Activated naive CD8-positive, alpha-beta T cell treated with anti-CD3 and anti-CD28 coated beads, Interleukin-2, amount 50 U/mL, for 24 hours (primary cell): ENCODE results near the gene DNAJC1.
"Not testable (repeated sequence)": the region's sequence is repeated elsewhere in the genome, so short reads cannot be mapped to it uniquely, and the experiment has no call there.

ENCODE experiments used
- ATAC-seq: fragments of 150-1000 bp; cut with Tn5 transposase; one replicate; pipeline ENCODE4 v1.10.0; 2021
- DNase-seq: peaks from one replicate; pipeline ENCODE4 v3.0.0; 2021
- H3K27ac Mint-ChIP-seq: one replicate; pipeline ENCODE4 v1.8.0; 2021; ENCODE audit warnings: mild to moderate bottlenecking, mixed read lengths
- H3K27me3 Mint-ChIP-seq: one replicate; pipeline ENCODE4 v1.8.0; 2021; ENCODE audit warnings: mixed read lengths
- H3K36me3 Mint-ChIP-seq: one replicate; pipeline ENCODE4 v1.8.0; 2021; ENCODE audit warnings: low read depth, mixed read lengths
- H3K4me1 Mint-ChIP-seq: one replicate; pipeline ENCODE4 v1.8.0; 2021; ENCODE audit warnings: mixed read lengths
- H3K4me3 Mint-ChIP-seq: one replicate; pipeline ENCODE4 v1.8.0; 2021; ENCODE audit warnings: mild to moderate bottlenecking, moderate library complexity, mixed read lengths
- H3K9me3 Mint-ChIP-seq: one replicate; pipeline ENCODE4 v1.8.0; 2021; ENCODE audit warnings: mixed read lengths

The DNAJC1 gene

GRCh38 chr10:22022257-22023032, 18.9 kb upstream of the DNAJC1 start:
- peaks cover 4% of the 10 kb centered on the region for H3K9me3 Mint-ChIP-seq
- H3K27me3 Mint-ChIP-seq: peaks cover 6% of the 10 kb centered on the region
- H3K36me3 Mint-ChIP-seq: no peaks in the 10 kb centered on the region
- peak; percentile 73 for ATAC-seq
- peak overlapping the region; percentile 50 for H3K4me3 Mint-ChIP-seq
- peaks cover 18% of the 10 kb centered on the region for H3K4me1 Mint-ChIP-seq
- peak overlapping the region; percentile 69 for H3K27ac Mint-ChIP-seq
- DNase-seq: peak; percentile 32

GRCh38 chr10:22021144-22021543, 17.6 kb upstream of the DNAJC1 start:
- DNase-seq, H3K27me3 Mint-ChIP-seq, ATAC-seq, H3K36me3 Mint-ChIP-seq, H3K4me3 Mint-ChIP-seq, H3K27ac Mint-ChIP-seq, H3K9me3 Mint-ChIP-seq: not testable (repeated sequence)
- H3K4me1 Mint-ChIP-seq: peaks cover 18% of the 10 kb centered on the region

GRCh38 chr10:22017283-22018020, 13.9 kb upstream of the DNAJC1 start:
- Mint-ChIP-seq H3K27me3 (peaks cover 2% of the 10 kb centered on the region), H3K4me3 (no peak overlapping the region)

GRCh38 chr10:22016046-22016705, 12.6 kb upstream of the DNAJC1 start:
- no peaks in the 10 kb centered on the region for H3K4me1 Mint-ChIP-seq
- ATAC-seq (no peak), DNase-seq (no peak)
- H3K9me3 Mint-ChIP-seq: no peaks in the 10 kb centered on the region
- H3K36me3 Mint-ChIP-seq: no peaks in the 10 kb centered on the region
- H3K27ac Mint-ChIP-seq: no peak overlapping the region
- no peak overlapping the region for H3K4me3 Mint-ChIP-seq
- H3K27me3 Mint-ChIP-seq: peaks cover 2% of the 10 kb centered on the region

More at GRCh38 chr10:22017283-22018020, 13.9 kb upstream of the DNAJC1 start:
- ATAC-seq (no peak), DNase-seq (no peak)
- H3K9me3 Mint-ChIP-seq: no peaks in the 10 kb centered on the region
- peaks cover 7% of the 10 kb centered on the region for H3K4me1 Mint-ChIP-seq
- no peak overlapping the region for H3K27ac Mint-ChIP-seq
- no peaks in the 10 kb centered on the region for H3K36me3 Mint-ChIP-seq

- Mint-ChIP-seq H3K27ac (no peak overlapping the region), H3K4me1 (peaks cover under 1% of the 10 kb centered on the region), H3K36me3 (no peaks in the 10 kb centered on the region), H3K9me3 (peaks cover 6% of the 10 kb centered on the region), H3K27me3 (peaks cover 6% of the 10 kb centered on the region), H3K4me3 (no peak overlapping the region)
- ATAC-seq: no peak
- DNase-seq: no peak
Observed at GRCh38 chr10:22010973-22011408, 7.5 kb upstream of the DNAJC1 start.

- Mint-ChIP-seq H3K4me3 (no peak overlapping the region), H3K9me3 (peaks cover 6% of the 10 kb centered on the region), H3K4me1 (peaks cover 4% of the 10 kb centered on the region), H3K36me3 (no peaks in the 10 kb centered on the region), H3K27ac (no peak overlapping the region), H3K27me3 (peaks cover 6% of the 10 kb centered on the region)
- DNase-seq (no peak), ATAC-seq (no peak)
Observed at GRCh38 chr10:22010539-22010938, 7.0 kb upstream of the DNAJC1 start.

GRCh38 chr10:22006379-22006884, 2.9 kb upstream of the DNAJC1 start:
- ATAC-seq: no peak

GRCh38 chr10:22005763-22006162, 2.2 kb upstream of the DNAJC1 start:
- Mint-ChIP-seq H3K27ac (no peak overlapping the region), H3K36me3 (no peaks in the 10 kb centered on the region), H3K27me3 (peaks cover 6% of the 10 kb centered on the region), H3K4me3 (no peak overlapping the region), H3K4me1 (peaks cover 29% of the 10 kb centered on the region), H3K9me3 (peaks cover 6% of the 10 kb centered on the region)
- ATAC-seq (no peak), DNase-seq (no peak)

More at GRCh38 chr10:22006379-22006884, 2.9 kb upstream of the DNAJC1 start:
- H3K4me3 Mint-ChIP-seq: no peak overlapping the region
- H3K27me3 Mint-ChIP-seq: peaks cover 6% of the 10 kb centered on the region
- no peak overlapping the region for H3K27ac Mint-ChIP-seq
- DNase-seq: no peak
- H3K9me3 Mint-ChIP-seq: peaks cover 6% of the 10 kb centered on the region
- H3K4me1 Mint-ChIP-seq: peaks cover 25% of the 10 kb centered on the region
- no peaks in the 10 kb centered on the region for H3K36me3 Mint-ChIP-seq

GRCh38 chr10:22003964-22004281, 393 bp upstream of the DNAJC1 start:
- ATAC-seq (no peak), DNase-seq (no peak)
- peak overlapping the region; percentile 84 for H3K27ac Mint-ChIP-seq
- peak overlapping the region; percentile 94 for H3K4me3 Mint-ChIP-seq
- peaks cover 2% of the 10 kb centered on the region for H3K27me3 Mint-ChIP-seq
- H3K9me3 Mint-ChIP-seq: peaks cover 6% of the 10 kb centered on the region
- H3K36me3 Mint-ChIP-seq: no peaks in the 10 kb centered on the region
- peaks cover 29% of the 10 kb centered on the region for H3K4me1 Mint-ChIP-seq

- H3K4me3 Mint-ChIP-seq: peak overlapping the region; percentile 94
- peak overlapping the region; percentile 86 for H3K27ac Mint-ChIP-seq
- peaks cover 2% of the 10 kb centered on the region for H3K27me3 Mint-ChIP-seq
- ATAC-seq: no peak
- no peaks in the 10 kb centered on the region for H3K36me3 Mint-ChIP-seq
- peaks cover 29% of the 10 kb centered on the region for H3K4me1 Mint-ChIP-seq
- DNase-seq: no peak
- peaks cover 6% of the 10 kb centered on the region for H3K9me3 Mint-ChIP-seq
Observed at GRCh38 chr10:22002591-22003176, 846 bp downstream of the DNAJC1 start.

GRCh38 chr10:21995557-21995956, 8.0 kb downstream of the DNAJC1 start:
- Mint-ChIP-seq H3K4me3 (no peak overlapping the region), H3K27me3 (no peaks in the 10 kb centered on the region), H3K27ac (no peak overlapping the region), H3K4me1 (peaks cover 19% of the 10 kb centered on the region), H3K9me3 (no peaks in the 10 kb centered on the region), H3K36me3 (no peaks in the 10 kb centered on the region)
- DNase-seq (no peak), ATAC-seq (no peak)

GRCh38 chr10:21993360-21994001, 10.0 kb downstream of the DNAJC1 start:
- H3K4me3 Mint-ChIP-seq: no peak overlapping the region
- no peaks in the 10 kb centered on the region for H3K36me3 Mint-ChIP-seq
- H3K9me3 Mint-ChIP-seq: no peaks in the 10 kb centered on the region
- no peak overlapping the region for H3K27ac Mint-ChIP-seq
- H3K4me1 Mint-ChIP-seq: peaks cover 24% of the 10 kb centered on the region
- ATAC-seq (no peak), DNase-seq (no peak)
- no peaks in the 10 kb centered on the region for H3K27me3 Mint-ChIP-seq

- H3K9me3 Mint-ChIP-seq: no peaks in the 10 kb centered on the region
- peaks cover 21% of the 10 kb centered on the region for H3K4me1 Mint-ChIP-seq
- no peak overlapping the region for H3K27ac Mint-ChIP-seq
- H3K36me3 Mint-ChIP-seq: no peaks in the 10 kb centered on the region
- no peaks in the 10 kb centered on the region for H3K27me3 Mint-ChIP-seq
- no peak for DNase-seq
- no peak overlapping the region for H3K4me3 Mint-ChIP-seq
- ATAC-seq: no peak
Observed at GRCh38 chr10:21991785-21992184, 11.7 kb downstream of the DNAJC1 start.

GRCh38 chr10:21990449-21990848, 13.1 kb downstream of the DNAJC1 start:
- peaks cover 4% of the 10 kb centered on the region for H3K9me3 Mint-ChIP-seq

More at GRCh38 chr10:21990449-21990848, 13.1 kb downstream of the DNAJC1 start:
- H3K27ac Mint-ChIP-seq: no peak overlapping the region
- DNase-seq (no peak), ATAC-seq (no peak)
- no peaks in the 10 kb centered on the region for H3K27me3 Mint-ChIP-seq
- no peak overlapping the region for H3K4me3 Mint-ChIP-seq
- H3K4me1 Mint-ChIP-seq: peaks cover 12% of the 10 kb centered on the region
- peaks cover 4% of the 10 kb centered on the region for H3K36me3 Mint-ChIP-seq
